HG02938 (cell line): ENCODE measurements around the gene AK5.
"Not testable (repeated sequence)": the region's sequence is repeated elsewhere in the genome, so short reads cannot be mapped to it uniquely, and the experiment has no call there.

Experiments used
- ATAC-seq: cut with Tn5 transposase; IDR thresholded peaks from one replicate; pipeline ENCODE4 v1.9.1; 2021; ENCODE audit warnings: mild to moderate bottlenecking, moderate library complexity; ENCODE audit not compliant: unreplicated experiment

Gene AK5

DNA sequence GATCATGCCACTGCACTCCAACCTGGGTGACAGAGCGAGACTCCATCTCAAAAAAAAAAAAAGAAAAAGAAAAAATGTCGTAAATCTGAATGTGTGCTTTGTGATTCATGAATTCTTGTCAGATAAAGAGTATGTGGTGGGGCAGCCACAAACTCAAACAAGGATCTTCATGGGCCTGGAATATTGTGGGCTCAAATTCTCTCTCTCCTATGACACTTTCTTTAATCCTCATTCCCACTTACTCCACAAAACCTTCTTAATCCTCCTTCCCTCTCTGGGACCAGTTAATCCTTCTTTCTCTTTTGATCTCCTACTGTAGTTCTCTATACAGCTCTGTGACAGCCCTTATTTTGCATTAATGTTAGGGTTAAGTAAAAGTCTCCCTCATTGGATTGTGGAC is 112.3 kb downstream of the AK5 start:
- no peak for ATAC-seq

GRCh38 chr1:77395051-77395450 is 113.2 kb downstream of the AK5 start:
- no peak for ATAC-seq

- ATAC-seq: no peak
Observed at GRCh38 chr1:77398152-77398551, 116.3 kb downstream of the AK5 start.

DNA sequence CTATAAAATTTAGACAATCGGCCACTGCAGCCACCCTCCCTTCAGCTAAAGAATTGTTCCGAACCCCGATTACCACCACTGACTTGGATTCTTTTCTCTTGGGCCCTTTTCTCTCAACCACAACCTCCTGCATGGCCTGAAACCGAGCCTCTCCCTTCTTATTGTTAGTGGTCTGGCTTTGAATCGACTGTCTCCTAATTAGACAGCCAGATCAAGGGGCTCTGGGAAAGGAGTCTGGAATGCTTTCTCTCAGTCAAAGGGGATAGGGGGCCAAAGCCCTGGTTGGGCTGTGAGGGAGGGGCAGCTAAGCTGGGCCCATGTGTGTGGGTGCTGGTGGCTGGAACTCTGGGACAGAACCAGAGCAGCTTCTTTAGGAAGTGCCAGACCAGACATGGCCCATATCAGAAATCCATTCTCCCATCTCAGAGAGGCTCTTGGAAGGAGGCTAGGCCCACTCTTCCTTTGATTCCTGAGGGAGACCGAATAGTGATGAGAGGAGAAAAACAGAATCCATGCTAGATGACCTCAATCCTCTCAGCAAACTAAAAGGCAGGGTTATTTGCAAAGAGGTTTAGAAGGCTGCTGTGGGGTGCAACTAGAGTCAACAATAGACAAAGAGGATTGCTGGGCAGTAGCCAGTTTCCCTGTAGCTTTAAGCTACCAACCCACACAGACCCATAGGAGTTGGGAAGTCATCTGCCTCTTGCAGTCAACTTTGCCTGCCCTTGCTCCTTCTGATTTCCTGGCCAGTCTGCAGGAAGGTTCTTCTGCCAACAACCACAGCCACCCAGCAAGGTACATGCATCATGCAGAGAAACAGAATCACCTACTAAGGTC is 117.6 kb downstream of the AK5 start:
- ATAC-seq: no peak

DNA sequence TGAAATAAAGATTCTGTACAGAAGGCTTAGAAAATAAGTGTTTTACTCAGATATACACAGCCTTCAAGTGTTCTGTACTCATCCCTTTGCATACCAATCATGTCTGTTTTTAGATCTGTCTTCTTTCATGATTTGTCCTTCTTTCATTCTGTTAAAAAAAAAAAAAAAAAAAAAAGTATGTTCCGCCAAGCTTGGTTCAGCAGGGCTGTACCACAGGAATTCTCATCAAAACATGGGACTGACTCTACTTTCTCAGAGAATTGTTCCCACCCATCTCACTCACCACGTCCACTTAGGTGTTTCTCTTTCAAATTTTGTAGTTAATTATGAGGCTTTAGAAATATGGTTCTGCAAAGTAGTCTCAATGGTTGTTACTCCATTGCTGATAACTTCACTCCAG is 119.0 kb downstream of the AK5 start:
- ATAC-seq: no peak

GRCh38 chr1:77401384-77401783 is 119.6 kb downstream of the AK5 start:
- ATAC-seq: no peak

- ATAC-seq: no peak
Observed at GRCh38 chr1:77405186-77405585, 123.4 kb downstream of the AK5 start.

- ATAC-seq: no peak
Observed at GRCh38 chr1:77406661-77407060, 124.8 kb downstream of the AK5 start.

DNA sequence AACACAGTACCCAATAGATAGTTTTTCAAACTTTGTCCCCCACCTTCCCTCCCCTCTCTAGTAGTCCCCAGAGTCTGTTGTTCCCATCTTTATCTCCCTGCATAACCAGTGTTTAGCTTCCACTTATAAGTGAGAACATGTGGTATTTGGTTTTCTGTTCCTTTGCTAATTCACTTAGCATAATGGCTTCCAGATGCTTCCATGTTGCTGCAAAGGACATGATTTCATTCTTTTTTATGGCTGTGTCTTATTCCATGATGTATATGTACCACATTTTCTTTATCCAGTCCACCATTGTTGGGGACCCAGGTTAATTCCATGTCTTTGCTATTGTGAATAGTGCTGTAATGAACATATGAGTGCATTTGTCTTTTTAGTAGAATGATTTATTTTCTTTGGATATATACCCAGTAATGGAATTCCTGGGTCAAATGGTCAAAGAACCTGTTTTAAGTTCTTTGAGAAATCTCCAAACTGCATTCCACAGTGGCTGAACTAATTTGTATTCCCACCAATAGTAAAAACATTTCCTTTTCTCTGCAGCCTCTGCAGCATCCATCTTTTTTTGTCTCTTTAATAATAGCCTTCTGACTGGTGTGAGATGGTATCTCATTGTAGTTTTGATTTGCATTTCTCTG is 126.0 kb downstream of the AK5 start:
- ATAC-seq: no peak

DNA sequence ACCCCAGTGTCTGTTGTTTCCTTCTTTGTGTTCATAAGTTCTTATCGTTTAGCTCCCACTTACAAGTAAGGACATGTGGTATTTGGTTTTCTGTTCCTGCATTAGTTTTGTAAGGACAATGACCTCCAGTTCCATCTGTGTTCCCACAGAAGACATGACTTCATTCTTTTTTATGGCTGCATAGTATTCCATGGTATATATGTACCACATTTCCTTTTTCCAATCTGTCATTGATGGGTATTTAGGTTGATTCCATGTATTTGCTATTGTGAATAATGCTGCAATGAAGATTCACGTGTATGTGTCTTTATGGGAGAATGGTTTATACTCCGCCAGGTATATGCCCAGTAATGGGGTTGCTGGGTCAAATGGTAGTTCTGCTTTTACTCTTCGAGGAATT is 127.1 kb downstream of the AK5 start:
- ATAC-seq: not testable (repeated sequence)

GRCh38 chr1:77412069-77412819 is 130.4 kb downstream of the AK5 start:
- no peak for ATAC-seq

DNA sequence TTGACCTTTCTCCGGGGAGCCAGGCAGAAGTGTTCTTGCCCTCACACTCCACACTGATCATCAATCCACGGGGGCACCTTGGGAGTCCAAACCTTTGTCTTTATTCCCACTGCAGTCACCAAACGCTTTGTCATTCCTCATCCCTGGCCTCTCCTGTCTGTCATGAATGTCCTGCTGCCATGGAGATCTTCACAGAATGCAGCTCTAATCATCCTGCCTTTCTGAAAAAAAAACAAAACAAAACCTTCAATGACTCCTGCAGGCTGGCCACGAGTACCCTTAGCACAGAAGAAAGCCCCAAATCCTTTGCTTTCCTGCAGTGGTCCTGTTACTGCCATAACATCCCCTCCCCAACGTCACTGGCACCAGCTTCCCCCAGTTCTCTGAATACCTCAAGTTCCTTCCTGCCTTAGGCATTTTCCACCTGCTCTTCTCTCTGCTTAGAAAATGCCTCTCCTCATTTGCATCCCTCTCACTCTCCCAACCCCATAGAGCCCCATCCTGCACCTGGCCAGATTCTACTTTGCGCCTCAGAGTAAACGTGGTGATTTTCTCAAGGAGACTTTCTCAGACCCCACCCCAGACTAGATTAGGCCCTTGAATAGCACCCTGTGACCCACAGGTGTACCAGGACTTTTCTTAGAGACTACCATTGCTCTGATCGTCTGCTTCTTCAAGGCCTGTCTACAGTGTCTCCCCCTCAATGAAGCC is 131.2 kb downstream of the AK5 start:
- peak; percentile 31 for ATAC-seq

GRCh38 chr1:77413541-77414335 is 131.9 kb downstream of the AK5 start:
- peak; percentile 85 for ATAC-seq

- no peak for ATAC-seq
Observed at GRCh38 chr1:77415579-77415978, 133.8 kb downstream of the AK5 start.

DNA sequence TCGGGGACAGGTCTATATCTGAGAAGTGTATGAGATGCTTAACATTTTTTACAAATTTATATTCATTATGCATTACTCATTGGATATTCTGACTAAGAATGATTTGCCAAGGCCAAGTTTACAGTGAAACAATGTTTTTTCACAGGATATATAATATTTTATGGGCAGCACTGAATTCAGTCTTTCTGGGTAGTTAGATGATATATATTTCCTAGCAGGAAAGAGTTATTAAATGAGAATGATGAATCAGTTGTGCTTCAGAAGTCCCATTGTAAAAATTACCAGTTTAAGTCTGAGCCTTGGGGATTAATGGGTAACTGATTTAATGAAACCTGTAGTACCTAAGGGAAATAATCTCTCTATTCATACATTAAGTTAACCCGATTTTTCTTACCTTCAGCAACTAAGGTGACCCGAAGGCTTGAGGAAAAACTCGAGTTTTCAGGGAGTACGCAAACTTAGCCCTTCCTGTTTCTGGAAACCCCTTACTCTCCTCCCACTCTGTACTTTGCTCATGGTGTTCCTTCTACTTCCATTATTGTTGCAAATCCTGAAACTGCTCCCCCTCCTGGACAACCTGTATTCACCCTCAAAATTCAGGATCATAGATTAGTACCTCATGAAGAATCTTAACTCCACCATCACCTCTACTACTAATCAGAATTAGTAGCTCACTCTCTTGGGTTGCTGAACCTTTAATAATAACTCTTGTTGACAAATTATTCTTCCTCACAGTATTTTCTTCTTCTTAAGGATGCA is 135.1 kb downstream of the AK5 start:
- ATAC-seq: no peak

DNA sequence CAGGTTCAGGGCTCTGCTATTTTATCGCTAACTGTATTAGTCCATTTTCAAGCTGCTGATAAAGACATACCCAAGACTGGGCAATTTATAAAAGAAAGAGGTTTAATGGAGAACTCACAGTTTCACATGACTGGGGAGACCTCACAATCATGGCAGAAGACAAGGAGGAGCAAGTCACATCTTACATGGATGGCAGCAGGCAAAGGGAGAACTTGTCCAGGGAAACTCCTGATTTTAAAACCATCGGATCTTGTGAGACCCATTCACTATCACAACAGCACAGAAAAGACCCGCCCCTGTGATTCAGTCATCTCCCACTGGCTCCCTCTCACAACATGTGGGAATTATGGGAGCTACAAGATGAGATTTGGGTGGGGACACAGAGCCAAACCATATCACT is 136.2 kb downstream of the AK5 start:
- ATAC-seq: not testable (repeated sequence)

GRCh38 chr1:77421504-77422233 is 139.8 kb downstream of the AK5 start:
- peak; percentile 80 for ATAC-seq

DNA sequence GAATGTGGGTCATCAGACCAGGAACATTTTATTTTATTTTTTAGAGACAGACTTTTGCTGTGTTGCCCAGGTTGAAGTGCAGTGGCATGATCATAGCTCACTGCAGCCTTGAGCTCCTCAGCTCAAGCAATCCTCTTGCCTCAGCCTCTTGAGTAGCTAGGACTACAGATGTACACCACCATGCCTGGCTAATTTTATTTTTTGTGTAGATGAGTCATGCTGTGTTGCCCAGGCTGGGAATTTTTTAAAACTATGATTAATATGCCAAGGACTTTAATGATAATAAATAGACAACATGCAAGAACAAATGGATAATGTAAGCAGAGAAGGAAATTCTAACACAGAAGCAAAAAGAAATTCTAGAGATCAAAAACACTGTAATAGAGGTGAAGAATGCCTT is 142.4 kb downstream of the AK5 start:
- ATAC-seq: no peak

DNA sequence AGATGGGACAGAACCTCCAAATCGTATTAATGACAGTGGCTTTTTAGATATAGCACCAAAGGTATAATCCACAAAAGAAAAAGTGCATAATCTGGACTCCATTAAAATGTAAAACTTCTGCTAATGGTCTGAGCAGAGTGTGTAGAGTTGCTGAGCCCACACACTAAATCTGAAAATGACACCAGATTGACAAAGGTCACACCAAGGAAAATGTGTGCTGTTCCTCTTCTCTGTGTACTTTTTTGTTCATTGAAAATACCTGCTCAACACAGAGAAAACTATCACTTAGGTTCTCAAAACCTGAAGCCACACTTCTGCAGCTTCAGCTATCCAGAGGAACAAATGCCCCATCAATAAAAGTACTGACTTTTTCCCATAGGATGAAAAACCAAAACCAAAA is 146.2 kb downstream of the AK5 start:
- ATAC-seq: no peak
